Activated CD4-positive, CD25-positive, alpha-beta regulatory T cell treated with anti-CD3 and anti-CD28 coated beads, Interleukin-2, amount 50 U/mL, for 72 hours (primary cell): ENCODE measurements around the gene STAT4.

Source experiments
- DNase-seq: peaks from one replicate; pipeline ENCODE4 v3.0.0; 2021

STAT4 gene

DNA sequence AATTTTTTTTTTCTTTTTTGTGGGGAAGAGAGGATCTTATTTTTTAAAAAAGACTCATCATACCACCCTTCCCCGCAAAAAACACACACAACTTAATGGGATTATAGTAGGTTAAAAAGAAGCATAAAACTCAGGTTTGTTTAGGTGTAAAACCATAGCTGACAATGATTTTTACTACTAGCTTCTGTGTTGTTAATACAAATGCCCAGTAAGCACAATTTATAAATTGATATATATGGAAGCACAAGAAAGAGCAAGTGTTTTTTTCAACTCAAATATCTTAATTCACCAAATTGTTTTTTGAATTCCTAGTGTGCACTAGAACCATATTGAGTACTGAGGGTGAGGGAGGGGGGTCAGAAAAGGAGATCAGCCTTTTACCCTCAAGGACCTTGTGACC, 7.0 kb downstream of the STAT4 start:
- DNase-seq: no peak

DNA sequence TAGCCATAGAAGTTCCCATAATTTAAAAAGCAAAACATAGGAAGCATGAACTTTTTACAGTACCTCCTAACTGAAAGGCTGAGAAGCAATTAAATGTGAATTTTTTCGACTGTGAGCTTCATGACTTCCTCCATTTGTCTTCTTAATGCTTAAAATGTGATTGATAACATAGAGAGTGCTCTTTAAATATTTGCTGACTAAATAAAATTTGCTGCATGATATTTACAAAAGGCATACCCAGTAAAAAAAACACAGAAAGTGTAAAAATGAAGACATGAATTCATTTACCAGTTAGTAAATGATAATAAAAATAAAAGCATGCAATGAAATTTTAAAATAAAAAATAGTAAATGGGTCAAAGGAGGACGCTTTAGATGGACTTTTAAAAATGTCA, 21.9 kb downstream of the STAT4 start:
- no peak for DNase-seq

DNA sequence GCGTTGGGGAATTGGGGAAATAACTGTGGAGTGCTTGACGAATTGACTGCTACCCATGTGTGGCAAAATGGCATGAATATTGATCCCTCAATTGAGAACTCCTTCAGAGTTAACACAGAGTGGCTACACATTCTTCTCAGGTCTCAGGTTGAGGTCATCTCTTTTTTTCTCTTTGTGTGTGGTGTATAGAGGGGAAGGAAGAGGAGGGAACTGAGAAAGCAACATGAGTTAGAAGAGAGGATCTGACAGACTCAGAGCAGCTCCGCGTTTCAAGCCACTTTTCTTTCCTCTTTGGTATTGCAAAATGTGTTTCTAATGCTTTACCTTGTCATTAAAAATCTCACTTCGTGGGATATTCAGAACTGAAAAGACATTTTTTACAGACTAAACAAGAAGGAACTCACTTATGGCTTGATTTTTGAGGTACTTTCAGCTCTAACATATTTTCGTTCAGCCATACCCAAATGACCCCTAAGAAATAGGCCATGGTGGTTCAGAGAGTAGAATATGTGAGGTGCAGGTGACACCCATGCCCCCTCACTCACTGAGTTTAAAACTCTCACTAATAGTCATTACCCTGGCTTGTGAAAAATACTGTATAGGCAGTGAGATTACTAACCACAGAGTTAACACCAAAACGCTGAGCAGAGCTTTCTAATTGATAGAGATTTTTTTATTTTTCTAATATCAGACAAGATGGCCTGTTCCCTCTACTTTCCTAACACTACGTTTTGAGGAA, 22.5 kb downstream of the STAT4 start:
- no peak for DNase-seq

DNA sequence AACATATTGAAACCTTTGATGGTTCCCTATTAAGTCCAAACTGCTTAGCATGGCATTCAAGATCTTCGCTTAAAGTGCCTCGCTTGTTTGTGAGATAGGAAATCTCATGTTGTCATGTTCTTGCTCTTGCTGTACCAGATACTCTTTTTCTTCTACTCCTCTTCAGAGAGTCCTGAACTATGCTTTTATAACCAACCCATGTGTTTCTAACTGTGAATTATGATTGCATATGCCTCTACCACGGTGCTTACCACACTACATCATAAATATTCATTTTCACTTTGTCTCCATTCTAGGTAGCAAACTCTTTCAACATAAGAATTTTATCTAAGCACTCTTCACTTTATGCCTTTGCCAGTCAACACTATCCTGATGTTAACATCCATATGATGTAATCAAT, 23.6 kb downstream of the STAT4 start:
- DNase-seq: no peak

DNA sequence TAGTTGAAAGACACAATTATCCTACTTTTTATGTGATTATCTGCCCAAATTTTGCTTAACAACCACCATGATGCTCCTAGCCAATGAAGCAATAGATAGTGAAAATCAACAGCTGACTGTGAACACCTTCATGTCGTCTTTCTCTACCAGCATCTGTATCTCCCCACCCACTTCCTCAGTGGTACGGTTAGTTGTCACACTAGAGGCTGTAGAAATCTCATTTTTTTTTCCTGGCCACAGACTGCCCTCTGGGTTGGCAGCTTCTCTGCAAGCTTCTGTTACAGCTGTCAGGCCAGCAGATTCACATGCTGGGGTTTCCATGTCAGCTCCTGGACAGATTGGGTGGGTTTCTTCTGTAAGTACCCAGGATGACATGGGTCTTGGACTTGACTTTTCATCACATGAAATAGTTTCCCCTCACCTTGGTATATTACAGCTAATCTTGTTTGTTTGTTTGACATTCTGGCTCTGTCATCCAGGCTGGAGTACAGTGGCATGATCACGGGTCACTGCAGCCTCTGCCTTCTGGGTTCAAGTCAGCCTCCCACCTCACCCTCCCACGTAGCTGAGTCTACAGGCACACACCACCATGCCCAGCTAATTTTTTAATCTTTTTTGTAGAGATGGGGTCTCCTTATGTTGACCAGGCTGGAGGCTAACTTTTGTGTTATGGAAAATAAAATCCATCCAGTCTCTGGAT, 24.3 kb downstream of the STAT4 start:
- no peak for DNase-seq

DNA sequence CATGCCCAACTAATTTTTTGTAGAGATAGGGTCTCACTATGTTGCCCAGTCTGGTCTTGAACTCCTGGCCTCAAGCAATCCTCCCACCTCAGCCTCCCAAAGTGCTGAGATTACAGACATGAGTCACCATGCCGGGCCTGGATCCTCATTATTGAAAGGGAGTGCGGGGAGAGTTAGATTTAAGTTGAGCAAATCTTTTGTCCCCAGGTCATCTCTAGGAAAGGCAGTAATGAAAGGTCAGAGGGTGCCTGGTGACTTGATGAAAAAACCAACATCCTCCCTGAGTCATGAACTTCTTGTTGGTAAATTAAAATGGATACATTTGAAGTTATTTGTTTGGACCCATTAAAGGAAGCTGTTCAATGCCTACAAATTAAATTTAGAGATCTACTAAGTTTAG, 25.1 kb downstream of the STAT4 start:
- DNase-seq: no peak

DNA sequence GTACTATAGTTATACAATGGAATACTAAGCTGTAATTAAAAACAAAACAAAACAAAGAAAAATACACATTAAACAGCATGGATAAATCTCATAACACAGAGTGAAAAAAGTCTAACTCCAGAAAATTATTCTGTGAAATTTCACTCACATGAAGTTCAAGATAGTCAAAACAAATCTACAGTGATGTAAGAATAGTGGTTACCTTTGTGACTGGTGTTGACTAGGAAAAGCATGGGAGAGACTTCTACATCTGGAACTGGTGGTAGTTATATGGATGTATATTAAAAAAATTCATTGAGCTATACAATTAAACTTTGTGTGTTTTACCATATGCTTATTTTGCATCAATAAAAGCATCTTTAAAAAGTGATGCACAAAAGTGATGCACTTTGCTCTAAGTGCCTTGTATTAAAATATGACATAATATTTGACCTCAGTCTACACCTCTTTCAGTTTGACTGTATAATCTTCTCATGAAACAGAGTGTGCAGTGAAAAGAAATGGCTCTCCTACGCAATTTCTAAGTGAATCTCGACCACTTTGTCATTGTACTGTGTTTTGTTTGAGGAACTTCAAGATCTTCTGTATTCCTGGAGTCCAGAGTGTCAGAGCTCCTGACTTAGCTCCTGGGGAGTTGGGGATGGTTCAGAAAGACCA, 28.0 kb downstream of the STAT4 start:
- no peak for DNase-seq

DNA sequence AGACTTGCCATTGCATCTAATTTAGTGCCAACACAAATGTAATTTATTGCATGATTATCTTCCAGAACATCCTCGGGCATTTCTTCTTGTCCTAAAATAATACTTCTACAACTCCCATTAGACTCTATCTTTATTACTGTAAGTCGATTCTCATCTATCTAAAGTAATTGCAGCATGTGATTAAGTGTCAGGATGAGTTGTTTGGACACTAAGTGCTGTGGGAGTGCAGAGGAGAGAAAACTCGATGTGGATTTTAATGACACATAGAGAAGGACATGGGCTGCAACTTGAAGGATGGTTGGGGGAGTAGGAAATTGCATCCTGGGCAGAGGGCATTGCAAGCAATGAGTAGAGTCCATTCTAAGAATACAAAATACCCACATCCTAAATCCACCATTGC, 33.5 kb downstream of the STAT4 start:
- no peak for DNase-seq

DNA sequence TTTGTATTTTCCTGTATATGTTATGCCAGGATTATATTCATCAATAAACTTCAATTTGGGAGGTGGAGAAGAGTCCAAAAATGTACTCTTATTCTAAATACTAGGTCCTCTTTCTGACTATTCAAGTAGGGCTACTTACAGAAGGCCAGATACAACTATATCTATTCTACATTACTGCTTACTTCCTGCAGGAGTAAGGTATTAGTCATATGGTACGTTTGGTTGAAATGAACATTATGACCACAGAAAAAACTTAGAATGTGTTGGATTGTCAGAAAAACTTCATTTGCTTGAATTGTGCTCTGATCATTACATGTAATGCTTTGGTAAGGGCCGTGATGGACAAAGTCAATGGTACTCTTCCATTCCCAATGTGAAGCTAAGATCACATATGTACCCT, 35.0 kb downstream of the STAT4 start:
- no peak for DNase-seq

DNA sequence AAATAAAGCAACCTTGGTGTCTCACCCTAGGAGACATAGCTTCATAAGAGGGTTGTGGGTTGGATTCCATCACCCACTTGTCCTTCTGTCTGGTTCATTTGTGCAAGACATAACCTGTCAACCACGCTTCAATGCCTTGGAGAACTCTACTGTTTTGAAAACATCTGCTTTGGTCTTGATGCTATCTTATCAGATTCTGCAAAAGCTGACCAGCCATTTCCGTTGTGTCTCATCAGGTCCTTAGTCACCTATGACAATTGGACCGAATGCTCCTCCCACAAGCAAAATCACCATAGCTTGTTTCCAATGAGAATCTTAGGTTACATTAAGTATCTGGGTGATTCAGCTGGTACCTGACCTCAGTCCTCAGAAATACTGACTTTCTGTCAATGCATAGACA, 35.4 kb downstream of the STAT4 start:
- no peak for DNase-seq

DNA sequence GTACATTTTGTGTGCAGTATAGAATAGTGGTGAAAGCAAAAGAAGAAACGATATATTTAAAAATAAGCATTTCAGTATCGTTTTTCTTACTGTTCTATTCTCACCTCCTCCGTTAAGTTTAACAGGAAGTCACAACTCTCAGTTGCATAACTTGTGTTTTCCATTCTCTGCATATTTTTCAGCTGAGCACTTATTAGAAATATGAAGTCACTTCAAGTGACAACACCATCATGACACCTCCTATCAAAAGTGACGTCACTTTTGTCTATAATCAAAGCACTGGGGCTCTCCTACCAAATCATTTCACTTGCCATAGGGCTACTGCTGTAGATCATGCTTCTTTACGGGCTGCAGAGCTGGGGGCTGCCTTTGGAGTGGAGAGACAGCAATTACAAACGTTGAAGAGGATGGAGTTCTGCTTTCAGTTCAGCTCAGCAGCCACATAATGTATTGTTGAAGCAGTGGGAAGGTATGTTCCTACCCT, 36.3 kb downstream of the STAT4 start:
- DNase-seq: no peak

DNA sequence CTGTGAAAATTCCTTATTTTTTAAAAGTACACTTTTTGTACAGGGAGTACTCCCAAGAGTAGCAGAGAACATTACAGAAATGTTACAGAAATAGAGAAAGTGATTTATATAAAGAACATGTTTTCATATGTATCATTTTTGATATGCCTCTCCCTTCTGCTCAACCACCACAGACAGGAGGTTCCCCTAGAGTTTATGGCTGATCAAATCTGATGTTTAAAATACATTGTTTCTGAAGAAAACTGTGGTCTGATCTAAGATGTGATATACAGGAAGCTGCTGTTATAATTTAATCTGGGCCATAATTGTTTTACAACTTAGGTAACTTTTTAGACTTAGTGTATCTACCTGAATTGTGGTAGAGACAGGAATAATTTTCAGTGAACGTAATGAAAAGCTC, 37.0 kb downstream of the STAT4 start:
- DNase-seq: no peak

DNA sequence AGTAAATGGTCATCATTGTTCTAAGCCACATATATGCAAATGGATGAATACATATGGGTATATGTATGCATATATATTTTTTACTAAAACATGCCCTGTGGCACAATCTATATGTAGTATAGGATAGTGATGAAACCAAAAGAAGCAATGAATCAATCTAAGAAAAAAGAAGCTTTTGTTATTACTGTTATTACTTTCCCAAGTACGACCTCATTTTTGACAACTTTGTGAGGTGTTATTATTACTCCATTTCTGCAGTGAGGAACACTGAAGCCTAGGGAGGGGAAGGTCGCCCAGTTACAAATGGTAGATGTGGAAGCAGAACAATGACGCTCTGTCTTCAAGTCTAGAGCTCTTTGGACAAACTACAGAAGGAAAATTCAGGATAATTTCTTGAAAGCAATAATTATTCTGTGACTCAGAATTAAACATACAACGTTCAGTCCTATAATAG, 38.3 kb downstream of the STAT4 start:
- no peak for DNase-seq

DNA sequence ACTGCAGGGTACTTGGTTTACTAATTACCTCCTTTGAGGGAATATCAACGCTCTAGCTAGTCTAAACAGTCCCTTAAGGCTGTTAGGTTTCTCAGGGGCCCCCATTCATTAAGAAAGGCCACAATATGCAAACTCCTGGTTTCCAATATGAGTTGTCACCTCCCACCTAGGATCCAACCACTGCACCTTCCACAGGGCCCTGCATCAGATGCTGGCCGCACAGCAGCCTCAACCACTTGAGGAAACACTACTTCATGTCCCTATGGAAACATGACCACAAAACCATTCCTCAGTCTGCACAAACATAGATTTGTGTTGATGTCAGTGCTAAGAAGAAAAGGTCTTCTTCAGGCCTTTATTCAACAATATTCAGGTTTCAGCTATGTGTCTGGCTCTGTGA, 40.9 kb downstream of the STAT4 start:
- DNase-seq: no peak

DNA sequence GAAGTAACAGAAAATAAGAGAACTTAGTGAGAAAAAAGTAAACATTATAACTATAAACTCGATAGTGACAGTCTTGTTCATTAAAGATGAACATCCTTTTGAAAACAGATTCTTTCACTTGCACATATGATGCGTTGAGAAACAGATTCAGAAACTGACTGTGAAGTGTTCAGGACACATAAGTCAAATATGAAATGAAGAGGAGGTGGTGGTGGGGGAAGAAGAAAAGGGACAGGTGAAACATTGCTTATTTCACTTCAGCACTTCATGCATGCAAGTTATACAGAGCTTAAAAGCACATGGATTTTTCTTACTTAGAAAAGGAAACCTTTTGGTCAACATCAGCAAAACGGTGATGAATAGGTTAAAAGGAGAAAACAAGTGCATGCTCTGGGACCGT, 42.5 kb downstream of the STAT4 start:
- DNase-seq: no peak

DNA sequence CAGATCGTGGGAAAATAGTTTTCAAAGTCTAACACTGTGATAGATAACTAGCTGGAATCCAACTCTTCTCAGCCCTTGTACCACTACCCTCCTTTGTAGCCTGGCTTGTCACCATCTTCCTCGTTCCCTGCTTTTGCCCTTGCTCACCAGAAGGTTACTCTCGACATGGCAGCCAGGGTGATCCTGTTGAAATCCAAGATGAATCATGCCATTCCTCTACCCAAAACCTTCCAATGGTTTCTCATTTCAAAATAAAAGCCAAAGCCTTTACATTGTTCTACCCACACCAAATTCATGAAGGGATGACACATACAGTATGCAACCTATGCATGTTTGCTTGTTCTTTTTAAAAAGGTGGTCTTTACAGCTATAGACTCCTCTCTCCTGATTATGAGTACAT, 45.7 kb downstream of the STAT4 start:
- no peak for DNase-seq

DNA sequence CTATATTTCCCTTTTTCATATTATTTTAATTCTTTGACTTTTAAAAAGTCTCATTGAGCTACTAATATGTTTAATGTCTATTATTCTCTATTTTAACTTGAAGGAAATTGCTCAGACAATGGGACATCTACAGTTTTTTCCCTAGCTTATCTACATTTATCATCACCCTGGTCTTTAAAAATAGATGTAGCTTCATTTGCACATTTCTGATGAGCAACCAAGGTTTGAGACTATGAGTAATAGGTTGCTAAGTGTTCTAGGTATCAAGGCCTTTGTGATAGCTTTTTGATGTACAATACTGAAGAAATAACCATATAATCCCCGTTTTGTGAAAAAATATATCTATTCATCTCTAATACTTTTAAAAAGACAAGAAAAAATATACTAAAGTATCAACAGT, 47.0 kb downstream of the STAT4 start:
- DNase-seq: no peak

DNA sequence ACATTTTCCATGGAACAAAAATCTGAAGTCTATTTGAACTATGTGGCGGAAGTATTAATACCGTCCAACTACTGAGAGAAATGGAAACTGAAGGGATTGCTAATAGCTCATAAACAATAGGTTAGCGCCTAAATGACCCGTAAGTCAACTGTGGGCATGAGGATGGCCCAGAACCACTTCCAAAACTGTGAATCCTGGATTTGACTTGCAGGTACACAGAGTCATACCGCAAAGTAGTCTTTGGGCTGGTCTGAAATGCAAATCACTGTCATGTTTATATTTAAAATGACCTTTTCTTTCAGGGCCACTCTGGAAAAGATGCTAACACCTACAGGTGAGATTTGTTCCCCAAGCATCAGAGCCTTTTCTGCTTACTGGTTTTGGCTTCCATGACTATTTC, 50.6 kb downstream of the STAT4 start:
- DNase-seq: no peak

DNA sequence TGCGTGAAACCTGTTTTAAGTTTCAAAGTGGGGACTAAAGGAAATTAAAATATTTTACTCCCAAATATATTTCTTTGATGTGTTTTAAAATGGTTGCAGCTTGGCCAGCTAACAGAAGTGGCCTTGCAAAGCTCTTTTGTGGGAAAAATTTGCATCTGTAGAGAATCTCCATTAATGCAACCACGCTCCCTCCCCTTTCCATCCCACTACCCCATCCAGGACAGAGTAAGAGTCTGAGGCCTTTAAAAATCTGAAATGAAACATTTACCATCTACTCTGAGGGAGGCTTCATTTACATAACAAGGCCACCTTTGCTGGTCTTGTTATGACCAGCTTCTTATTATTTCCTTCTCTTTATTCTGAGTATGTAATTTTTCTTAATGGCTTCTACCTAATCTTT, 63.5 kb downstream of the STAT4 start:
- no peak for DNase-seq

DNA sequence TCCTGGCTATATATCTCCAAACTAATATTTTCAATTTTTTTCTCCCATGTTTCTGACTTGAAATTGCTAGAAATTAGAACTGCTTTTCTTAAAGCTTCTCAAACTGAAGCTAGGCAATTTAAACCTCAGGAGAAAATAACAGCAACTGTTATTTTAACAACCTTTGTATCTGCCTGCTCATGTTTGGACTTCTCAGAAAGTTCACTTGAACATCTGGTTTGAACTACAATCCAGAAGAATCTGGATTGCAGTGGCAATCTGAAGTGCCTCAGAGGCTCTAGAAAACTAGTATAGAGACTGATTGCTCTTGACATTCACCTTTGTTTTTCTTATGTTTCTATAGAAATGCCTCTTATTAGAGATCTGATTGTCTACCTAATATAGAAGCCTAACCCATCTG, 64.1 kb downstream of the STAT4 start:
- no peak for DNase-seq

DNA sequence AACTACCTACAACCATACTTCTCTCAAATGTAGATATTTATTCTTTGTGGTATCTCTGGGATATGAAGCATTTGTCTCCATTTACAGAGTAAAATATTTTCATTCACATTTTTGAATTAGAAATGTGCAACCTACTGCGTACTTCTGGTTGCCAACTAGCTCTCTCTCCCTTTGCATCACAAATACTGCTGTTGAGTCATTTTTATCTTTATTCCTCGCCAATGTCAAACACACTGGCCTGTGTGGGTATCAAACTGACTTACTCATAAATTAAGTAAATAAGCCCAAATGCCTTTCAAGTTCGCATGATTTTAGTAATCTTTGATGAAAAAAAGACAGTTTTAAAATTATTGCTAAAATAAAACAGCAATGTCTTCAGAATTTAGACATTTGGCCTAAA, 67.3 kb downstream of the STAT4 start:
- DNase-seq: no peak

DNA sequence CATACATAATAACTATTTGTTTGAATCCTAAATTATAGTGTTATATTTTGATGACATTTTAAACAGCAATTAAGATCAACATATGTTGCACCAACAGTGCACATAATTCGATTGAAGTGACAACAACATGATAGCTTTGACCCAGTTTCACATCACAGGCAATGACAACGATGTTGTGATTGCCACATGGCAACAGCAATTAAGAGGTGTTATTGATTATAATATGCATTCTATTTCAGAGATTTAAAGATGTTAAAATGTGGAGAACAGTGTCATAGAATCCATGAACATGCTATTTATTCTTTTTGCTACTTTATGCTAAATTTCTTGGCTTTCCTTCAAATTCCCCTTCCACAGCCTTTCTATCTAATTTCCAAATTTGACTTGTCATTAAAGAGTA, 68.5 kb downstream of the STAT4 start:
- no peak for DNase-seq

DNA sequence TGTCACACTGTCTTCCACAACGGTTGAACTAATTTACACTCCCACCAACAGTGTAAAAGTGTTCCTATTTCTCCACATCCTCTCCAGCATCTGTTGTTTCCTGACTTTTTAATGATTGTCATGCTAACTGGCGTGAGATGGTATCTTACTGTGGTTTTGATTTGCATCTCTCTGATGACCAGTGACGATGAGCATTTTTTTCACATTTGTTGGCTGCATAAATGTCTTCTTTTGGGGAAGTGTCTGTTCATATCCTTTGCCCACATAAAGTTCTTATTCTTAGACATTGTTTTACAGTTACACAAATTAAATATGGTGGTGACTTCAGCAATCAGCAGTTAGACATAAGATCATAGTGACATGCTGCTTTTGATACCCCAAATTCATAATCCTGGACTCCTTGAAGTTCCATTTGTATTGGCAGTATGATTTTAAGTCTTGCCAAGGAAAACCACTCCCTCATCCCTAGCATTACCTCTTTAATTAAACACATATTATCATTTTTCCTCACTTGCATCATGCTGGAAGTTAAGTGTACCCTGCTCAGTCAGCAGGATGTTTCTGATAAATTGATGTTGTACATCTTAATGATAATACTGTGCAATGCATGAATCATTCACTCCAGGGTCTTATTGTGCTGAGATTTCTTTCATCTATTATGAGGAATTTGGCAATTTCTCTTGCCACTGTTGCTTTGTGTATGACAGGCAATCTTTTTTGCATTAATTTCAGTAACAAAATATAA, 69.2 kb downstream of the STAT4 start:
- no peak for DNase-seq
